GM19438 (cell line): ENCODE results near the gene SLC40A1.

ENCODE experiments used
- ATAC-seq: cut with Tn5 transposase; IDR thresholded peaks from one replicate; pipeline ENCODE4 v1.9.1; 2021; ENCODE audit warnings: low read depth; ENCODE audit not compliant: unreplicated experiment

Gene SLC40A1

GRCh38 chr2:189570570-189571031, 10.0 kb downstream of the SLC40A1 start:
- ATAC-seq: no peak

- ATAC-seq: no peak
Measured at GRCh38 chr2:189569295-189569910, 11.2 kb downstream of the SLC40A1 start.

- ATAC-seq: no peak
Measured at GRCh38 chr2:189566046-189566445, 14.5 kb downstream of the SLC40A1 start.

- no peak for ATAC-seq
Measured at GRCh38 chr2:189561371-189562038, 19.1 kb downstream of the SLC40A1 start.

GRCh38 chr2:189560273-189560586, 20.4 kb downstream of the SLC40A1 start:
- no peak for ATAC-seq

GRCh38 chr2:189559579-189560272, 20.9 kb downstream of the SLC40A1 start:
- no peak for ATAC-seq

- no peak for ATAC-seq
Measured at GRCh38 chr2:189558516-189559272, 21.9 kb downstream of the SLC40A1 start.

GRCh38 chr2:189557373-189557772, 23.2 kb downstream of the SLC40A1 start:
- no peak for ATAC-seq

- no peak for ATAC-seq
Measured at GRCh38 chr2:189556526-189556925, 24.1 kb downstream of the SLC40A1 start.

GRCh38 chr2:189555232-189555631, 25.4 kb downstream of the SLC40A1 start:
- ATAC-seq: no peak

- ATAC-seq: no peak
Measured at GRCh38 chr2:189553504-189554088, 27.0 kb downstream of the SLC40A1 start.

GRCh38 chr2:189552991-189553404, 27.6 kb downstream of the SLC40A1 start:
- no peak for ATAC-seq

- ATAC-seq: no peak
Measured at GRCh38 chr2:189552334-189552990, 28.1 kb downstream of the SLC40A1 start.

- no peak for ATAC-seq
Measured at GRCh38 chr2:189551808-189552207, 28.8 kb downstream of the SLC40A1 start.

- ATAC-seq: no peak
Measured at GRCh38 chr2:189549449-189549832, 31.1 kb downstream of the SLC40A1 start.

- ATAC-seq: no peak
Measured at GRCh38 chr2:189548666-189549448, 31.7 kb downstream of the SLC40A1 start.

GRCh38 chr2:189545418-189545817, 35.2 kb downstream of the SLC40A1 start:
- ATAC-seq: no peak

- ATAC-seq: no peak
Measured at GRCh38 chr2:189544318-189545042, 36.1 kb downstream of the SLC40A1 start.

GRCh38 chr2:189543367-189543766, 37.2 kb downstream of the SLC40A1 start:
- ATAC-seq: no peak
